Measurements from ENCODE around the gene DOCK4.
"Not testable (repeated sequence)": the region's sequence is repeated elsewhere in the genome, so short reads cannot be mapped to it uniquely, and the experiment has no call there.

Gene DOCK4

DNA sequence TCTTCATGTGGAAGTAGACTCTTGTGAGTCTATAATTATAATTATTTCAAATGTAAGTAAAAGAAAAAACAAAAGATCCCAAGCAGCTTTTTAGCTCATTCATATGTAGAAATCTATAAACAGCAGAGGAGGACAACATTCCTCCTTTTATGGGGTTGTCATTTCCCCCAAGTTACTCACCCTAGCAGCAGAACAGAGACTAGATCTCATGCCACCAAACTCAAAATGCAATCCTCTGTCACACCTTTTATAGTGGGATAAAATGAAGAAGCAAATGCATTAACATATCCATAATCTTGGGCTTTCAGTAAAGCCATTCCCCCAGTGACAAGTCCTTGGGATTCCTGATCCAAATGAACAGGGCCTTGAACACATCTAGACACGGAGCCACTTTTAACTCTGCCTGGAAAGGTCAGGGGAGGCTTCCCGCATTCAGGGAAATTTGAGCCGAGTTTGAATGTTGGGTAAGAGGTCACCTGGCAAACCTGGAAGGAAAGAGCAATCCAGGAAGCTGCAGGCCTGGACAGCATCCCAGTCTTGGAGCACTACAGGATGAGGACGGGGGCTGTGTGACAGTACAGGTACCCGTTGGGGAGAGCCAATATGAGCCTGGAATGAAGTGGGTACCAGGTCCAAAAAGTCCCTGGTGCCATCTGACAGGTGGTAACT lies 76.4 kb downstream of the DOCK4 start:
- H3K27ac ChIP-seq (ENCODE audit: low read depth, low read length), result no peak overlapping the region
- no peaks in the 10 kb centered on the region for H3K4me1 ChIP-seq (ENCODE audit: control insufficient read depth, low read depth, low read length)
- H2BK5ac ChIP-seq (ENCODE audit: low read length), result no peak overlapping the region
- peak; percentile 38 for DNase-seq
- no peak overlapping the region for H3K23ac ChIP-seq (ENCODE audit: low read length)
- H3K9ac ChIP-seq (ENCODE audit: low read length), result no peak overlapping the region
- no peak overlapping the region for H3K18ac ChIP-seq (ENCODE audit: low read length)
- H2AK5ac ChIP-seq (ENCODE audit: low read length), result no peak overlapping the region
- no CpG with 5 or more reads among the region's 5 CpGs for WGBS (ENCODE audit: extremely low coverage, insufficient coverage, low lambda C conversion rate)
- H3K79me2 ChIP-seq (ENCODE audit: control insufficient read depth, insufficient read depth, low read length), result peaks cover 21% of the 10 kb centered on the region
- H4K5ac ChIP-seq (ENCODE audit: low read length), result no peak overlapping the region
- no peak overlapping the region for H2BK15ac ChIP-seq (replicated peaks; ENCODE audit: low read depth)
- H3K4ac ChIP-seq (ENCODE audit: low read depth, low read length), result no peak overlapping the region
- peaks cover 10% of the 10 kb centered on the region for H3K79me1 ChIP-seq (ENCODE audit: low read length)
- H4K8ac ChIP-seq (ENCODE audit: low read depth, low read length), result no peak overlapping the region
- no peaks in the 10 kb centered on the region for H3K27me3 ChIP-seq (ENCODE audit: insufficient read depth, low read length, poor library complexity)
- no peaks in the 10 kb centered on the region for H3K36me3 ChIP-seq (ENCODE audit: control insufficient read depth, insufficient read depth, low read length)
- no peak overlapping the region for H3K56ac ChIP-seq (ENCODE audit: low read length)
- H3K4me2 ChIP-seq (ENCODE audit: low read length), result no peak overlapping the region
- H3K4me3 ChIP-seq (ENCODE audit: low read length), result no peak overlapping the region
- no peak overlapping the region for H2BK120ac ChIP-seq (ENCODE audit: low read depth, low read length)

DNA sequence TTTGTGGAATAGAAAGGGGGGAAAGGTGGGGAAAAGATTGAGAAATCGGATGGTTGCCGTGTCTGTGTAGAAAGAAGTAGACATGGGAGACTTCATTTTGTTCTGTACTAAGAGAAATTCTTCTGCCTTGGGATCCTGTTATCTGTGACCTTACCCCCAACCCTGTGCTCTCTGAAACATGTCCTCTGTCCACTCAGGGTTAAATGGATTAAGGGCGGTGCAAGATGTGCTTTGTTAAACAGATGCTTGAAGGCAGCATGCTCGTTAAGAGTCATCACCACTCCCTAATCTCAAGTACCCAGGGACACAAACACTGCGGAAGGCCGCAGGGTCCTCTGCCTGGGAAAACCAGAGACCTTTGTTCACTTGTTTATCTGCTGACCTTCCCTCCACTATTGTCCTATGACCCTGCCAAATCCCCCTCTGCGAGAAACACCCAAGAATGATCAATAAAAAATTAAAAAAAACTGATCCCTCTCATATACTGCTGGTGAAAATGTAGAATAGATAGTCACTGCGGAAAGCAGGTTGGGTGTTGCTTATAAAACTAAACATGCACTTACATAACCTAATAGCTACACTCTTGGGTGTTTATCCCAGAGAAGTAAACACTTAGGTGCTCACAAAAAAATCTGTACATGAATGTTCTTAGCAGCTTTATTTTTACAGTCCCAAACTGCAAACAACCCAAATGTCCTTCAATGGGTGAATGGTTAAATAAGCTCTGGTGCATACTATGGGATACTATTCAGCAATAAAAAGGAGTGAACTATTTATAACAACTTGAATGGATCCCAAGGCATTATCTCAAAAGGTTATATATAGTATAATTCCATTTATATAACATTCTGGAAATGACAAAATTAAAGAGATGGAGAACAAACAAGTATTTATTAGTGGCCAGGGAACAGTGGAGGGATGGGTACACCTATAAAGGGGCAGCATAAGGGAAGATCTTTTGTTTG lies 77.5 kb downstream of the DOCK4 start:
- not testable (repeated sequence) for H3K27me3 ChIP-seq (ENCODE audit: insufficient read depth, low read length, poor library complexity); H2AK5ac ChIP-seq (ENCODE audit: low read length); H3K27ac ChIP-seq (ENCODE audit: low read depth, low read length); H3K4ac ChIP-seq (ENCODE audit: low read depth, low read length); H3K36me3 ChIP-seq (ENCODE audit: control insufficient read depth, insufficient read depth, low read length); H2BK15ac ChIP-seq (replicated peaks; ENCODE audit: low read depth); H3K23ac ChIP-seq (ENCODE audit: low read length); H2BK5ac ChIP-seq (ENCODE audit: low read length); H3K4me2 ChIP-seq (ENCODE audit: low read length); H4K8ac ChIP-seq (ENCODE audit: low read depth, low read length); H3K56ac ChIP-seq (ENCODE audit: low read length); H3K4me1 ChIP-seq (ENCODE audit: control insufficient read depth, low read depth, low read length); H3K9ac ChIP-seq (ENCODE audit: low read length); H2BK120ac ChIP-seq (ENCODE audit: low read depth, low read length); H4K5ac ChIP-seq (ENCODE audit: low read length); H3K4me3 ChIP-seq (ENCODE audit: low read length); H3K18ac ChIP-seq (ENCODE audit: low read length)
- peak; percentile 32 for DNase-seq
- H3K79me1 ChIP-seq (ENCODE audit: low read length), result peaks cover 10% of the 10 kb centered on the region
- H3K79me2 ChIP-seq (ENCODE audit: control insufficient read depth, insufficient read depth, low read length), result peaks cover 20% of the 10 kb centered on the region
- no CpG with 5 or more reads among the region's 8 CpGs for WGBS (ENCODE audit: extremely low coverage, insufficient coverage, low lambda C conversion rate)

DNA sequence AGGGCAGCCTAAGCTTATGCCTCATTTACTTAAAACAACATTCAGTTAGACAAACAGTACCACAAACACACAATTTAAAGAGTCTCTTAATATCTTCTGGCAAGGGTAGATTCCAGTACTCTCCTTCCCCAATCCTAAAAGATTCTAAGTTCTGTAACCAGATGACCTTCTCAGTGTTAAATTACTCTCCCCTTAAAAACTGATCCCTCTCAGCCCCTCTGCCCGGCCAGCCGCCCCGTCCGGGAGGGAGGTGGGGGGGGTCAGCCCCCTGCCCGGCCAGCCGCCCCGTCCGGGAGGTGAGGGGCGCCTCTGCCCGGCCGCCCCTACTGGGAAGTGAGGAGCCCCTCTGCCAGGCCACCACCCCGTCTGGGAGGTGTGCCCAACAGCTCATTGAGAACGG lies 78.2 kb downstream of the DOCK4 start:
- H3K27me3 ChIP-seq (ENCODE audit: insufficient read depth, low read length, poor library complexity); H4K5ac ChIP-seq (ENCODE audit: low read length); H2BK5ac ChIP-seq (ENCODE audit: low read length); H3K4me3 ChIP-seq (ENCODE audit: low read length); H4K8ac ChIP-seq (ENCODE audit: low read depth, low read length); H3K36me3 ChIP-seq (ENCODE audit: control insufficient read depth, insufficient read depth, low read length); H3K27ac ChIP-seq (ENCODE audit: low read depth, low read length); DNase-seq; H3K79me1 ChIP-seq (ENCODE audit: low read length); H3K4me1 ChIP-seq (ENCODE audit: control insufficient read depth, low read depth, low read length); H3K4me2 ChIP-seq (ENCODE audit: low read length); H3K23ac ChIP-seq (ENCODE audit: low read length); H2AK5ac ChIP-seq (ENCODE audit: low read length); H3K56ac ChIP-seq (ENCODE audit: low read length); H3K18ac ChIP-seq (ENCODE audit: low read length); H3K9ac ChIP-seq (ENCODE audit: low read length); H2BK15ac ChIP-seq (replicated peaks; ENCODE audit: low read depth); H3K4ac ChIP-seq (ENCODE audit: low read depth, low read length); H2BK120ac ChIP-seq (ENCODE audit: low read depth, low read length): not testable (repeated sequence)
- peaks cover 20% of the 10 kb centered on the region for H3K79me2 ChIP-seq (ENCODE audit: control insufficient read depth, insufficient read depth, low read length)
- WGBS (ENCODE audit: extremely low coverage, insufficient coverage, low lambda C conversion rate), result no CpG with 5 or more reads among the region's 13 CpGs

DNA sequence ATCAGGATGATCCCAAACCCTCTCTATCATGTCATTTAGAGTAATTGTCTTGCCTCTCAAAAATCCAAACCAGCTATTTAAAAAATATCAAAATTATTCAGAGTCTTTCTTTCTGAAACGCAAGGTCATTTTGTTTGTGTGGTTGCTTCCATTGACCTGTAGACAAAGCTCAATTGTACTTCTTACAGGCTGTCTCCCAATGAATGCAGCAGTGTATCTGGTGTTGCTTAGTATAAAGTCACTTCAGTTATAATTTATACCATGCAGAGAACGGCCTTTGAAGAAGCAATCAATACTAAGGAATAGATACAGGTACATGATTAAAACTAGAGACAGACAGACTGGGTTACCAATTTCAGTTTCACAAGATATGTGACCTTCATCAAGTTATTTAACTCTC lies 80.9 kb downstream of the DOCK4 start:
- Histone ChIP-seq H2BK120ac (ENCODE audit: low read depth, low read length) (no peak overlapping the region), H4K5ac (ENCODE audit: low read length) (no peak overlapping the region)
- no CpG with 5 or more reads among the region's 2 CpGs for WGBS (ENCODE audit: extremely low coverage, insufficient coverage, low lambda C conversion rate)

DNA sequence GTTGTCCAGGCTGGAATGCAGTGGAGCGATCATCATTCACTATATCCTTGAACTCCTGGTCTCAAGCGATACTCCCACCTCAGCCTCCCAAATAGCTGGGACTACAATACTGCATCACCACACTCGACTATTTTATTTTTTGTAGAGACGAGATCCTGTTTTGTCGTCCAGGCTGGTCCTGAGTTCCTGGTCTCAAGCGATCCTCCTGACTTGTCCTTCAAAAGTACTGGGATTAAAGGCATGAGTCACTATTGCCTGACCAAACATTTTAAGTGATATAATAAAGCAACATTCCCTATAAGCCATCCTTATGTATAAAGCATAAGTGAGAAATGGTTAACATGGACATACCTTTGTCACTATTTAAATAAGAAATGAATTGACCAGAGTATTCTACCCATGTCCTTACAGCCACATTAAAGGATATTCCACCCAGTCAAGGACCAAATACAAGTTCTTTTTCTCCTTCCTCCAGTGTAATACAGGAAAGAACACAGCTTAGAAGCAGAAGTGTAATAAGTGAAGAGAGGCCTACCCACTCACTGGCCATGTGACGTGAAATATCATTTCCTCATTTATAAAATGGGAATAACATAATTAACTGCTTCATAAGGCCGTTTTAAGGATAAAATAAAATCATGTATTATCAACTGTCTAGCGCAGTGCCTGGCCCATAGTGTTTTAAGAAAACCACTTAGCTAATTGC lies 82.0 kb downstream of the DOCK4 start:
- H2BK120ac ChIP-seq (ENCODE audit: low read depth, low read length), result no peak overlapping the region
- H3K56ac ChIP-seq (ENCODE audit: low read length), result no peak overlapping the region
- H4K8ac ChIP-seq (ENCODE audit: low read depth, low read length), result no peak overlapping the region
- no peak overlapping the region for H3K4me2 ChIP-seq (ENCODE audit: low read length)
- H3K4me3 ChIP-seq (ENCODE audit: low read length), result no peak overlapping the region
- H2BK15ac ChIP-seq (replicated peaks; ENCODE audit: low read depth), result no peak overlapping the region
- no peak overlapping the region for H4K5ac ChIP-seq (ENCODE audit: low read length)
- peaks cover 11% of the 10 kb centered on the region for H3K79me1 ChIP-seq (ENCODE audit: low read length)
- no peaks in the 10 kb centered on the region for H3K4me1 ChIP-seq (ENCODE audit: control insufficient read depth, low read depth, low read length)
- no peak overlapping the region for H2BK5ac ChIP-seq (ENCODE audit: low read length)
- no peak overlapping the region for H3K27ac ChIP-seq (ENCODE audit: low read depth, low read length)
- H3K18ac ChIP-seq (ENCODE audit: low read length), result no peak overlapping the region
- DNase-seq, result no peak
- no peak overlapping the region for H3K9ac ChIP-seq (ENCODE audit: low read length)
- no peaks in the 10 kb centered on the region for H3K27me3 ChIP-seq (ENCODE audit: insufficient read depth, low read length, poor library complexity)
- H3K36me3 ChIP-seq (ENCODE audit: control insufficient read depth, insufficient read depth, low read length), result no peaks in the 10 kb centered on the region
- H2AK5ac ChIP-seq (ENCODE audit: low read length), result no peak overlapping the region
- no CpG with 5 or more reads among the region's 9 CpGs for WGBS (ENCODE audit: extremely low coverage, insufficient coverage, low lambda C conversion rate)
- H3K4ac ChIP-seq (ENCODE audit: low read depth, low read length), result no peak overlapping the region
- H3K79me2 ChIP-seq (ENCODE audit: control insufficient read depth, insufficient read depth, low read length), result peaks cover 18% of the 10 kb centered on the region
- no peak overlapping the region for H3K23ac ChIP-seq (ENCODE audit: low read length)

More for the DNA sequence above, 80.9 kb downstream of the DOCK4 start:
- Histone ChIP-seq H3K4ac (ENCODE audit: low read depth, low read length) (no peak overlapping the region), H3K9ac (ENCODE audit: low read length) (no peak overlapping the region), H2BK15ac (replicated peaks; ENCODE audit: low read depth) (no peak overlapping the region), H3K4me1 (ENCODE audit: control insufficient read depth, low read depth, low read length) (no peaks in the 10 kb centered on the region), H3K36me3 (ENCODE audit: control insufficient read depth, insufficient read depth, low read length) (no peaks in the 10 kb centered on the region), H2AK5ac (ENCODE audit: low read length) (no peak overlapping the region), H3K18ac (ENCODE audit: low read length) (no peak overlapping the region), H3K27me3 (ENCODE audit: insufficient read depth, low read length, poor library complexity) (no peaks in the 10 kb centered on the region), H2BK5ac (ENCODE audit: low read length) (no peak overlapping the region), H4K8ac (ENCODE audit: low read depth, low read length) (no peak overlapping the region), H3K4me3 (ENCODE audit: low read length) (no peak overlapping the region), H3K56ac (ENCODE audit: low read length) (no peak overlapping the region), H3K4me2 (ENCODE audit: low read length) (no peak overlapping the region), H3K79me2 (ENCODE audit: control insufficient read depth, insufficient read depth, low read length) (peaks cover 19% of the 10 kb centered on the region), H3K23ac (ENCODE audit: low read length) (no peak overlapping the region), H3K27ac (ENCODE audit: low read depth, low read length) (no peak overlapping the region), H3K79me1 (ENCODE audit: low read length) (peaks cover 10% of the 10 kb centered on the region)
- DNase-seq, result no peak
